Mucosa of descending colon (tissue), 3 donors: ENCODE measurements around the gene PSMD13. TPM values are rescaled to one million over a fixed set of nuclear protein-coding genes. Genes with fewer than 3 reads are reported as not detected.
A peak's percentile ranks its signal among the peaks of the same experiment; 100 is the strongest.

Experiments
- ATAC-seq: fragments of 200-7000 bp; cut with Tn5 transposase; one replicate; pipeline ENCODE4 v1.9.1; 2020; ENCODE audit warnings: mild to moderate bottlenecking, moderate library complexity
- DNase-seq, 3 donors: peaks; one replicate each; pipeline ENCODE4 v3.0.0-alpha.2; 2020
- H3K36me3 ChIP-seq: fragments of 200-600 bp; one replicate; pipeline ENCODE4 v1.8.0; 2021; ENCODE audit warnings: low read depth, mild to moderate bottlenecking
- H3K4me1 ChIP-seq: fragments of 200-600 bp; one replicate; pipeline ENCODE4 v1.8.0; 2021; ENCODE audit warnings: low read depth, mild to moderate bottlenecking
- H3K4me3 ChIP-seq: fragments of 200-600 bp; one replicate; pipeline ENCODE4 v1.8.0; 2021; ENCODE audit warnings: mild to moderate bottlenecking
- H3K9me3 ChIP-seq: fragments of 200-600 bp; one replicate; pipeline ENCODE4 v1.8.0; 2021; ENCODE audit warnings: mild to moderate bottlenecking
- CTCF ChIP-seq: fragments of 200-600 bp; IDR thresholded peaks from one replicate; pipeline ENCODE4 v1.8.0; 2022; ENCODE audit warnings: antibody characterized with exemption, mild to moderate bottlenecking
- intact Hi-C, 2 donors: fragments of 100-400 bp; cut with DNase I in 1 of 2; cut with micrococcal nuclease in 1 of 2; formaldehyde crosslinking; loops; one replicate each; pipeline versions ENCODE4 v1.11.0 to v1.11.1; 2022; cut with DNase I, micrococcal nuclease
- total RNA-seq, 3 donors: library from RNA; stranded (reverse); fragmentation: NEBNext Ultra II Directional in 2 of 3; extraction: Animal tissue kit (Norgen Biotek cat#: 25700) in 2 of 3; gene quantifications; one replicate each; pipeline versions ENCODE4 v1.2.1 to v1.2.4, GENCODE V29; 2021 to 2023
- donor health status: DM: no; HTN: no; CAD: no; lungs with moderate emphysema.
- donor health status: DM: no; HTN: no; CAD: no.
- donor health status: DM: no; HTN: yes; CAD: no.

The PSMD13 gene
- total RNA-seq, 3 donors from 2014 or later, result 92.6 to 110 (median 96.4) TPM

GRCh38 chr11:210803-211180 is 26.0 kb upstream of the PSMD13 start:
- intact Hi-C loops, result no loop called here
- no peak for ATAC-seq
- no peaks in the 10 kb centered on the region for H3K9me3 ChIP-seq

GRCh38 chr11:211295-211694 is 25.5 kb upstream of the PSMD13 start:
- intact Hi-C loops, result no loop called here
- H3K9me3 ChIP-seq, result no peaks in the 10 kb centered on the region
- H3K36me3 ChIP-seq, result peaks cover 7% of the 10 kb centered on the region
- TF ChIP-seq CTCF, result no peak
- H3K4me3 ChIP-seq, result no peak overlapping the region
- H3K4me1 ChIP-seq, result peaks cover 9% of the 10 kb centered on the region
- no peak for ATAC-seq
- DNase-seq, result no peak

More at GRCh38 chr11:210803-211180, 26.0 kb upstream of the PSMD13 start:
- Histone ChIP-seq H3K4me1 (peaks cover 14% of the 10 kb centered on the region), H3K4me3 (no peak overlapping the region), H3K36me3 (peaks cover 6% of the 10 kb centered on the region)
- peak in 1 of 3 donors; percentile 41 for DNase-seq
- no peak for TF ChIP-seq CTCF

GRCh38 chr11:211741-212140 is 25.0 kb upstream of the PSMD13 start:
- intact Hi-C loops, result no loop called here
- no peak overlapping the region for H3K4me3 ChIP-seq
- peaks cover 7% of the 10 kb centered on the region for H3K36me3 ChIP-seq
- TF ChIP-seq CTCF, result no peak
- H3K4me1 ChIP-seq, result peaks cover 9% of the 10 kb centered on the region
- no peaks in the 10 kb centered on the region for H3K9me3 ChIP-seq
- no peak for ATAC-seq
- DNase-seq, result peak in 1 of 3 donors; percentile 42

- H3K4me1 ChIP-seq, result peaks cover 9% of the 10 kb centered on the region
- DNase-seq, result peak in 1 of 3 donors; percentile 36
Observed at GRCh38 chr11:212150-213100, 24.4 kb upstream of the PSMD13 start.

GRCh38 chr11:213111-213510 is 23.7 kb upstream of the PSMD13 start:
- intact Hi-C loops, result no loop called here
- Histone ChIP-seq H3K4me3 (no peak overlapping the region), H3K9me3 (no peaks in the 10 kb centered on the region), H3K4me1 (peaks cover 9% of the 10 kb centered on the region), H3K36me3 (peaks cover 7% of the 10 kb centered on the region)
- DNase-seq (no peak), ATAC-seq (no peak)
- TF ChIP-seq CTCF, result no peak

More at GRCh38 chr11:212150-213100, 24.4 kb upstream of the PSMD13 start:
- peaks cover 7% of the 10 kb centered on the region for H3K36me3 ChIP-seq
- intact Hi-C loops, result no loop called here
- no peaks in the 10 kb centered on the region for H3K9me3 ChIP-seq
- ATAC-seq, result no peak
- no peak for TF ChIP-seq CTCF
- H3K4me3 ChIP-seq, result no peak overlapping the region
